Suprapubic skin (tissue), 4 donors: ENCODE data around the gene KMT2C.
"Not testable (repeated sequence)": the region's sequence is repeated elsewhere in the genome, so short reads cannot be mapped to it uniquely, and the experiment has no call there.

Experiments used
- CTCF ChIP-seq, 2 donors: fragments of 200-600 bp in 1 of 2; fragments of 450-650 bp in 1 of 2; sonication (generic) in 1 of 2; IDR thresholded peaks; one replicate each; pipeline ENCODE4 v1.5.1; 2016 to 2019; ENCODE audit warnings: antibody characterized with exemption in 2 of 2, mild to moderate bottlenecking in 1 of 2, moderate library complexity in 1 of 2
- EP300 ChIP-seq: sonication (generic); formaldehyde crosslinking; IDR thresholded peaks from one replicate; pipeline ENCODE4 v1.6.1; 2017; ENCODE audit warnings: antibody characterized with exemption
- POLR2A ChIP-seq, 2 donors: fragments of 450-650 bp; IDR thresholded peaks; one replicate each; pipeline ENCODE4 v1.6.1; 2017; ENCODE audit warnings: antibody characterized with exemption in 2 of 2, mild to moderate bottlenecking in 2 of 2, moderate library complexity in 2 of 2
- POLR2AphosphoS5 ChIP-seq, 3 donors: sonication (generic); formaldehyde crosslinking; IDR thresholded peaks; one replicate each; pipeline ENCODE4 v1.6.1; 2017; ENCODE audit warnings: antibody characterized with exemption in 3 of 3

GRCh38 chr7:152286219-152286618 is 149.6 kb downstream of the KMT2C start:
- not testable (repeated sequence) for TF ChIP-seq CTCF (IDR thresholded peaks at IDR 0.05); POLR2A (IDR thresholded peaks at IDR 0.05); POLR2AphosphoS5 (IDR thresholded peaks at IDR 0.05); EP300
